Esophagus squamous epithelium (tissue), 5 donors: ENCODE data around the gene LRRC2. TPM values are rescaled to one million over a fixed set of nuclear protein-coding genes. Genes with fewer than 3 reads are reported as not detected.
"Not testable (repeated sequence)": the region's sequence is repeated elsewhere in the genome, so short reads cannot be mapped to it uniquely, and the experiment has no call there.

Source experiments
- DNase-seq: peaks from one replicate; lab custom pipeline; 2025; lab: John Stamatoyannopoulos, UW
- H3K27ac ChIP-seq, 4 donors: fragments of 200-600 bp; sonication (generic); one replicate each; pipeline ENCODE4 v1.5.1; 2016 to 2019; ENCODE audit warnings: mild to moderate bottlenecking in 1 of 4
- H3K27me3 ChIP-seq, 4 donors: fragments of 200-600 bp; sonication (generic); 1 replicate in 3 of 4; 2 replicates in 1 of 4; pipeline versions ENCODE4 v1.5.1 to v1.6.0; 2017 to 2021; ENCODE audit warnings: antibody characterized with exemption in 1 of 4
- H3K36me3 ChIP-seq, 3 donors: fragments of 200-600 bp; sonication (generic); one replicate each; pipeline ENCODE4 v1.5.1; 2016 to 2019
- H3K4me1 ChIP-seq, 3 donors: fragments of 200-600 bp; sonication (generic); one replicate each; pipeline ENCODE4 v1.5.1; 2017 to 2019
- H3K4me3 ChIP-seq, 4 donors: fragments of 200-600 bp; sonication (generic); 1 replicate in 3 of 4; 2 replicates in 1 of 4; pipeline ENCODE4 v1.5.1; 2016 to 2019; ENCODE audit warnings: mild to moderate bottlenecking in 2 of 4, moderate library complexity in 1 of 4
- H3K9me3 ChIP-seq, 3 donors: fragments of 200-600 bp; sonication (generic); one replicate each; pipeline ENCODE4 v1.5.1; 2016 to 2019
- POLR2A ChIP-seq, 4 donors: fragments of 450-650 bp; IDR thresholded peaks; one replicate each; pipeline ENCODE4 v1.6.1; 2017; ENCODE audit warnings: antibody characterized with exemption in 4 of 4, mild to moderate bottlenecking in 4 of 4, moderate library complexity in 3 of 4
- WGBS, 2 donors: methylation state at CpG; one replicate each; pipeline ENCODE4 v1.1.5; 2018; 5-methylcytosine and 5-hydroxymethylcytosine counted together
- intact Hi-C: fragments of 100-400 bp; cut with DNase I; formaldehyde crosslinking; loops from one replicate; pipeline ENCODE4 v1.15.0; 2022
- total RNA-seq, 4 donors: library from RNA; depleted of rRNA; stranded (reverse); fragments of >200 nt; gene quantifications; one replicate each; pipeline ENCODE4 v1.1.0, GENCODE V29; 2016
- TF ChIP-seq, protein P1 (sequence below), 6 experiments: fragments of 450-650 bp in 4 of 6; fragments of 200-600 bp in 2 of 6; sonication (generic) in 2 of 6; IDR thresholded peaks; one replicate each; pipeline ENCODE4 v1.5.1; 2016 to 2019; ENCODE audit warnings: antibody characterized with exemption in 6 of 6, mild to moderate bottlenecking in 4 of 6, moderate library complexity in 4 of 6
- donor health status: DM: yes; HTN: yes; CAD: no.

LRRC2 gene
- total RNA-seq, 4 donors from 2014 or later = 0.26 to 2.7 (median 1.1) TPM; not detected in 1

DNA sequence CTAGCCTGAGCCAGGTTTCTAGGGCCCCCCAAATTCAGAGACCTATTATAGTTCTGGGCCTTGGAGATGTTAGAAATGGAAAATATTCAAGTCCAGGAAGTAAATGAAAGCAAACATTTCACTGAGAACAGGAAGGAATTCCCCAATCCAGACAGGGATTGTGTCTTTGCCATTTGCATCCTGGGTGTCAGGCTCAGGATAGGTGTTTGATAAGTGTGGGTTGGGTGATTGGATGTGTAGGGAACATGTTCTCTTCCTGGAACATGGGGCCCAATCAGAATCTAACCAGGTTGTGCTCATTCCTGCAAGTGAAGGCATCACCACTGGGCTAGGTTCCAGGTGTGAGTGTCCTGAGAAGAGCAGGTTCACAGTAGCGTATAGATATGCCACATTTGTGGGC is 14.6 kb upstream of the LRRC2 start:
- TF ChIP-seq POLR2A (IDR thresholded peaks at IDR 0.05) = no peak
- TF ChIP-seq, protein P1, sequence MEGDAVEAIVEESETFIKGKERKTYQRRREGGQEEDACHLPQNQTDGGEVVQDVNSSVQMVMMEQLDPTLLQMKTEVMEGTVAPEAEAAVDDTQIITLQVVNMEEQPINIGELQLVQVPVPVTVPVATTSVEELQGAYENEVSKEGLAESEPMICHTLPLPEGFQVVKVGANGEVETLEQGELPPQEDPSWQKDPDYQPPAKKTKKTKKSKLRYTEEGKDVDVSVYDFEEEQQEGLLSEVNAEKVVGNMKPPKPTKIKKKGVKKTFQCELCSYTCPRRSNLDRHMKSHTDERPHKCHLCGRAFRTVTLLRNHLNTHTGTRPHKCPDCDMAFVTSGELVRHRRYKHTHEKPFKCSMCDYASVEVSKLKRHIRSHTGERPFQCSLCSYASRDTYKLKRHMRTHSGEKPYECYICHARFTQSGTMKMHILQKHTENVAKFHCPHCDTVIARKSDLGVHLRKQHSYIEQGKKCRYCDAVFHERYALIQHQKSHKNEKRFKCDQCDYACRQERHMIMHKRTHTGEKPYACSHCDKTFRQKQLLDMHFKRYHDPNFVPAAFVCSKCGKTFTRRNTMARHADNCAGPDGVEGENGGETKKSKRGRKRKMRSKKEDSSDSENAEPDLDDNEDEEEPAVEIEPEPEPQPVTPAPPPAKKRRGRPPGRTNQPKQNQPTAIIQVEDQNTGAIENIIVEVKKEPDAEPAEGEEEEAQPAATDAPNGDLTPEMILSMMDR (IDR thresholded peaks at IDR 0.05) = no peak
- Histone ChIP-seq H3K9me3 (no peaks in the 10 kb centered on the region), H3K4me1 (peaks cover 0 to 15% (median 0%) of the 10 kb centered on the region in 3 donors), H3K4me3 (no peak overlapping the region), H3K27ac (no peak overlapping the region), H3K36me3 (no peaks in the 10 kb centered on the region), H3K27me3 (peaks cover 0 to 54% (median 1%) of the 10 kb centered on the region in 4 donors)
- intact Hi-C loops = no loop called here
- DNase-seq = no peak
- WGBS, 2 donors = 89 to 100% methylated on average over 1 of the region's 1 CpG

DNA sequence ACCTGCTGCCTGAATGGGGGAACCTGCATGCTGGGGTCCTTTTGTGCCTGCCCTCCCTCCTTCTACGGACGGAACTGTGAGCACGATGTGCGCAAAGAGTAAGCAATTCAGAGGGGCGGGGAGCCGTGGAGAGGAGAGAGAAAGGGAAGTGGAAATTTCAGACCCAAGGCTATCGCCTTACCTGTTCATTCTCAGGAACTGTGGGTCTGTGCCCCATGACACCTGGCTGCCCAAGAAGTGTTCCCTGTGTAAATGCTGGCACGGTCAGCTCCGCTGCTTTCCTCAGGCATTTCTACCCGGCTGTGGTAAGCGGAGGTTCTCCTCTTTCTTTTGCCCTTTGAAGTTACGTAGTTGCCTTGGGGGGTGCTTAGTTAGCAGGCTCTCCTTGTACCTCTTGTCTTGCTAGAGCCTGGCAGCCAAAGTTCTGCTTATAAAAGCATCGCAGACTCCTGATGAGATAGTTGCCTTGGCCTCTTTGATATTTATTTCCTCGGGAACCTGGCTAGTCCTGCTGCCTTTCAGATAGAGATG is 13.7 kb upstream of the LRRC2 start:
- Histone ChIP-seq H3K36me3 (no peaks in the 10 kb centered on the region), H3K4me3 (no peak overlapping the region), H3K9me3 (no peaks in the 10 kb centered on the region), H3K27me3 (peaks cover 0 to 62% (median 1%) of the 10 kb centered on the region in 4 donors), H3K27ac (no peak overlapping the region), H3K4me1 (peaks cover 0 to 15% (median 0%) of the 10 kb centered on the region in 3 donors)
- DNase-seq = no peak
- TF ChIP-seq, protein P1 (IDR thresholded peaks at IDR 0.05) = no peak
- TF ChIP-seq POLR2A (IDR thresholded peaks at IDR 0.05) = no peak
- WGBS, 2 donors = 58 to 71% methylated on average over 7 to 11 of the region's 14 CpGs
- intact Hi-C loops = no loop called here

DNA sequence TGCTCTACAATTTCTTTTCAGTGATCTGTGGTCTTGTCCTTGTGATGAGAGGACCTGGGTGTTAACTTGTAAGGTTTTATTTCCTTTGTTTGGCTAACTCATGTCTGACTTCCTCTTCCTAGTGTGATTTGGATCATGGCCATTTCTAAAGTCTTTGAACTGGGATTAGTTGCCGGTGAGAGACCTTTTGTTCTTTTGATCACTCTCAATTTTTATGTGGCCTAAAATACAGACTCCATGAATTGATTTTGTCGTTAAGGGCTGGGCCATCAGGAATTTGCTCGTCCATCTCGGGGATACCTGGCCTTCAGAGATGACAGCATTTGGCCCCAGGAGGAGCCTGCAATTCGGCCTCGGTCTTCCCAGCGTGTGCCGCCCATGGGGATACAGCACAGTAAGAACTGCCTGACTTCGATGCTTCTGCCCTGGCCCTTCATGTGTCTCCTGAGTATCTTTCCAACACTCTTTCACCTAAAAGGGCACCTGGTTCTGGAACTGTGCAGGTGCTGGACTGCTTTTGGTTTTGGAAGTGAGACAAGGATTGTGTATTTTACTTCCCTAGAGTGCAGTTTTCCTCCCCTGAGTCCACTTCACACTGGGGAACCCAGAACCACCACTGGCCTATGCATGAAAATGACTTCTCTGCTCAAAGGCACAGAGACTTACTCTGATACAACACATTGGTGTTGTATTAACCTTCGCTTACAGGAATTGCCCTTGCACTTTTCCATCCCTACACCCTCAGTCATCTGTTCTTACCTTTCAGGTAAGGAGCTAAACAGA is 13.1 kb upstream of the LRRC2 start:
- no peak for DNase-seq
- peaks cover 0 to 63% (median 1%) of the 10 kb centered on the region in 4 donors for H3K27me3 ChIP-seq
- WGBS, 2 donors = 52 to 57% methylated on average over 10 of the region's 10 CpGs

DNA sequence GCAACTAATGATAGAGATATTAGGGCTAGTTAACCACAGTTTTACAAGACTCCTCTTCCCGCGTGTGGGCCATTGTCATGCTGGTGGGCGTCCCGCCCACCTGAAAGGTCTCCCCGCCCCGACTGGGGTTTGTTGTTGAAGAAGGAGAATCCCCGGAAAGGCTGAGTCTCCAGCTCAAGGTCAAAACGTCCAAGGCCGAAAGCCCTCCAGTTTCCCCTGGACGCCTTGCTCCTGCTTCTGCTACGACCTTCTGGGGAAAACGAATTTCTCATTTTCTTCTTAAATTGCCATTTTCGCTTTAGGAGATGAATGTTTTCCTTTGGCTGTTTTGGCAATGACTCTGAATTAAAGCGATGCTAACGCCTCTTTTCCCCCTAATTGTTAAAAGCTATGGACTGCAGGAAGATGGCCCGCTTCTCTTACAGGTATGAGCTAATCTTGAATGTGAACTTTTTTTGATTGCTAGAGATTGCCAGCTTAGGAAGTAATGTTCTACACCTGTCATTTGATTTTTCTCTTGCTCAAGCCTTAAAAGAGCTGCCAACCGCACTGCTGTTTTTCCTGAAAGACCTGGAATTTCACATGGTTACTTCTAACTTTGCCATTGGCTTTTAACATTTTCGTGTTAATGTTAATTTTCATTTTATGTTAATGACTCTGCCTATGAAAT is 11.6 kb upstream of the LRRC2 start:
- 75 to 79% methylated on average over 9 to 15 of the region's 18 CpGs for WGBS, 2 donors
- peaks cover 0 to 62% (median 1%) of the 10 kb centered on the region in 4 donors for H3K27me3 ChIP-seq
- H3K27ac ChIP-seq, H3K36me3 ChIP-seq, DNase-seq, intact Hi-C loops, H3K4me3 ChIP-seq, H3K9me3 ChIP-seq: not testable (repeated sequence)
- H3K4me1 ChIP-seq = peaks cover 0 to 15% (median 0%) of the 10 kb centered on the region in 3 donors

More for the DNA sequence above, 13.1 kb upstream of the LRRC2 start:
- H3K36me3 ChIP-seq = no peaks in the 10 kb centered on the region
- no peaks in the 10 kb centered on the region for H3K9me3 ChIP-seq
- intact Hi-C loops = no loop called here
- H3K4me3 ChIP-seq = no peak overlapping the region
- no peak overlapping the region for H3K27ac ChIP-seq
- TF ChIP-seq POLR2A (IDR thresholded peaks at IDR 0.05) = no peak
- TF ChIP-seq, protein P1 (IDR thresholded peaks at IDR 0.05) = no peak
- peaks cover 0 to 15% (median 0%) of the 10 kb centered on the region in 3 donors for H3K4me1 ChIP-seq

DNA sequence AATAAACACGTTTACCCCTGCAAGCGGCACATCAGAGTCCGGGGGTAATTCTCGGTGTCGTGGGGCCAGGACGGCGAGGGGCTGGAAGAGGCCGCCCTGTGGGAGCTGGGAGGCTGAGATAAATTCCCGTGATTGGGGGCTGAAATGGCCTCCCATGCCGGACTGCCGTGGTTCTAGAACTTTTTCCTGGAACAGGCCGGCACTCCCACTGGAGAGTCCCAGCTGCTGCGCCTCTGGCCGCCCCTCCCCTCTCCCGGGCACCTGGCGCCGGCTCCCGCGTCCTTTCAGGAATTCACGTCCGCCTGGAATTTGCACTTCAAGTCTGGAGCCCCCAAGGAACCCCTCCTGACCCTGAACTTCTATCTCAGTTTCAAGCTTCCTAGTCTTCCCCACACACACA is 10.8 kb upstream of the LRRC2 start:
- Histone ChIP-seq H3K4me3 (no peak overlapping the region), H3K9me3 (no peaks in the 10 kb centered on the region), H3K36me3 (no peaks in the 10 kb centered on the region), H3K27ac (no peak overlapping the region), H3K27me3 (peaks cover 0 to 60% (median 1%) of the 10 kb centered on the region in 4 donors), H3K4me1 (peaks cover 0 to 15% (median 0%) of the 10 kb centered on the region in 3 donors)
- intact Hi-C loops = no loop called here
- no peak for DNase-seq
- WGBS, 2 donors = 53 to 54% methylated on average over 15 to 18 of the region's 21 CpGs
- TF ChIP-seq POLR2A (IDR thresholded peaks at IDR 0.05) = no peak
